ENCODE results near the gene ZBTB6. TPM values are rescaled to one million over a fixed set of nuclear protein-coding genes. Genes with fewer than 3 reads are reported as not detected.
"Not testable (repeated sequence)": the region's sequence is repeated elsewhere in the genome, so short reads cannot be mapped to it uniquely, and the experiment has no call there.

Gene ZBTB6
- total RNA-seq, 4 donors from 2014 or later, result 6.9 to 9.6 (median 8.3) TPM

GRCh38 chr9:122918310-122918709, 5.2 kb upstream of the ZBTB6 start:
- 84 to 88% methylated on average over 2 of the region's 2 CpGs for WGBS, 2 donors
- no peak overlapping the region for H3K4me3 ChIP-seq (ENCODE audit: low read depth, poor library complexity, severe bottlenecking)
- intact Hi-C loops (cut with DNase I; ENCODE audit: low total_unique reads), result no loop called here
- no peak for DNase-seq (ENCODE audit: low spot score in 2 of 2)
- TF ChIP-seq CTCF (IDR thresholded peaks at IDR 0.05) (no peak), POLR2A (IDR thresholded peaks at IDR 0.05) (no peak)

GRCh38 chr9:122912671-122912963, 506 bp downstream of the ZBTB6 start:
- H3K4me3 ChIP-seq (ENCODE audit: low read depth, poor library complexity, severe bottlenecking), result peak overlapping the region; percentile 64
- DNase-seq (ENCODE audit: low spot score in 2 of 2), result no peak
- TF ChIP-seq CTCF (IDR thresholded peaks at IDR 0.05) (no peak), POLR2A (IDR thresholded peaks at IDR 0.05) (no peak)
- intact Hi-C loops (cut with DNase I; ENCODE audit: low total_unique reads), result no loop called here
- WGBS, 2 donors, result 3 to 7% methylated on average over 9 of the region's 9 CpGs

- intact Hi-C loops (cut with DNase I; ENCODE audit: low total_unique reads); H3K4me3 ChIP-seq (ENCODE audit: low read depth, poor library complexity, severe bottlenecking): not testable (repeated sequence)
- DNase-seq (ENCODE audit: low spot score in 2 of 2), result peak in 1 of 2 donors; percentile 86
- 91 to 96% methylated on average over 16 of the region's 16 CpGs for WGBS, 2 donors
These were observed 7.0 kb downstream of the ZBTB6 start for GRCh38 chr9:122906122-122906521.

- WGBS, 2 donors, result 0% methylated on average over 41 to 48 of the region's 77 CpGs
These were observed 8.1 kb downstream of the ZBTB6 start, which contains the start of gene RC3H2 for GRCh38 chr9:122904823-122905710. TSS of gene RC3H2 (minus strand) at chr9:122905359. CDS start at chr9:122897509, 7,850 bp downstream.

GRCh38 chr9:122904466-122904822, 8.7 kb downstream of the ZBTB6 start:
- DNase-seq (ENCODE audit: low spot score in 2 of 2), result no peak
- 0% methylated on average over 8 of the region's 8 CpGs for WGBS, 2 donors
- intact Hi-C loops (cut with DNase I; ENCODE audit: low total_unique reads), result no loop called here
- TF ChIP-seq POLR2A (IDR thresholded peaks at IDR 0.05) (no peak), CTCF (IDR thresholded peaks at IDR 0.05) (no peak)
- H3K4me3 ChIP-seq (ENCODE audit: low read depth, poor library complexity, severe bottlenecking), result peak overlapping the region; percentile 95

More at GRCh38 chr9:122904823-122905710, 8.1 kb downstream of the ZBTB6 start, which contains the start of gene RC3H2:
- peak within 1 kb of the TSS; percentile 95 for H3K4me3 ChIP-seq (ENCODE audit: low read depth, poor library complexity, severe bottlenecking)
- intact Hi-C loops (cut with DNase I; ENCODE audit: low total_unique reads), result no loop called here
- peak in 1 of 2 donors; percentile 89 for TF ChIP-seq POLR2A (IDR thresholded peaks at IDR 0.05)
- no peak for TF ChIP-seq CTCF (IDR thresholded peaks at IDR 0.05)
- peak; percentile 99 for DNase-seq (ENCODE audit: low spot score in 2 of 2)

- H3K4me3 ChIP-seq (ENCODE audit: low read depth, poor library complexity, severe bottlenecking), result no peak overlapping the region
- intact Hi-C loops (cut with DNase I; ENCODE audit: low total_unique reads), result no loop called here
- WGBS, 2 donors, result 49 to 50% methylated on average over 2 of the region's 2 CpGs
- DNase-seq (ENCODE audit: low spot score in 2 of 2), result no peak
- TF ChIP-seq POLR2A (IDR thresholded peaks at IDR 0.05) (no peak), CTCF (IDR thresholded peaks at IDR 0.05) (no peak)
These were observed 12.3 kb downstream of the ZBTB6 start for GRCh38 chr9:122900791-122901190.

Measured in lower leg skin (tissue), 4 donors.